GM12878 (cell line): ENCODE results near the gene SLC2A4. TPM values are rescaled to one million over a fixed set of nuclear protein-coding genes. Genes with fewer than 3 reads are reported as not detected.
"Not testable (repeated sequence)": the region's sequence is repeated elsewhere in the genome, so short reads cannot be mapped to it uniquely, and the experiment has no call there.

Source experiments
- ATAC-seq: fragments of 200-7000 bp; cut with Tn5 transposase; 3 replicates; pipeline ENCODE4 v1.9.1; 2020; ENCODE audit warnings: mild to moderate bottlenecking, moderate library complexity
- BruUV-seq: library from RNA; stranded (reverse); fragments of 400-500 nt; replicated peaks from 2 replicates; lab custom pipeline; 2021; lab: Mats Ljungman, UMichigan
- CTCF ChIA-PET: fragments of 300-600 bp; sonication (Branson Sonifier 250); formaldehyde crosslinking; extraction: SDS; loops from one replicate; lab custom pipeline; 2021; ENCODE audit warnings: inconsistent platforms; lab: Yijun Ruan, JAX
- POLR2A ChIA-PET: fragments of 350-600 bp; formaldehyde crosslinking; extraction: SDS; loops from one replicate; lab custom pipeline; 2021; ENCODE audit warnings: inconsistent platforms; lab: Charles Lee
- RAD21 ChIA-PET: fragments of 300-600 bp; sonication (Branson Sonifier 250); formaldehyde crosslinking; loops from one replicate; lab custom pipeline; 2023; ENCODE audit warnings: antibody characterized with exemption; ENCODE audit not compliant: unreplicated experiment; lab: Charles Lee
- SMC1A ChIA-PET: fragments of 300-600 bp; sonication (Branson Sonifier 250); formaldehyde crosslinking; loops from one replicate; lab custom pipeline; 2023; ENCODE audit not compliant: unreplicated experiment, uncharacterized antibody; lab: Charles Lee
- DNase-seq: peaks from one replicate; pipeline ENCODE4 v3.0.0-alpha.2; 2011; ENCODE audit warnings: low read depth, low spot score
- FAIRE-seq: peaks from 3 replicates; lab custom pipeline; 2011; peaks lifted over from hg19 to GRCh38; lab: Jason Lieb, UNC
- H2AFZ ChIP-seq: 2 replicates; pipeline ENCODE4 v1.6.0; 2011; ENCODE audit warnings: low read depth, low read length, control low read depth; ENCODE audit not compliant: control insufficient read depth
- H3K27ac ChIP-seq: 2 replicates; pipeline ENCODE4 v1.5.1; 2011; ENCODE audit warnings: control low read depth; ENCODE audit not compliant: control insufficient read depth, insufficient read depth
- H3K27me3 ChIP-seq, 2 experiments: replicated peaks in 1 of 2; 2 replicates each; pipeline versions ENCODE4 v1.6.0 to v1.6.1; 2011; ENCODE audit warnings: low read length in 1 of 2; ENCODE audit not compliant: control insufficient read depth in 2 of 2, insufficient read depth in 2 of 2
- H3K36me3 ChIP-seq, 2 experiments: 2 replicates each; pipeline ENCODE4 v1.5.1; 2011; ENCODE audit warnings: low read length in 1 of 2; ENCODE audit not compliant: control insufficient read depth in 2 of 2, insufficient read depth in 2 of 2
- H3K4me1 ChIP-seq: 2 replicates; pipeline ENCODE4 v1.6.1; 2011; ENCODE audit warnings: mild to moderate bottlenecking, low read length, moderate library complexity, mixed read lengths; ENCODE audit not compliant: control insufficient read depth, insufficient read depth
- H3K4me2 ChIP-seq: 2 replicates; pipeline ENCODE4 v1.6.0; 2011; ENCODE audit warnings: control low read depth; ENCODE audit not compliant: control insufficient read depth, insufficient read depth
- H3K4me3 ChIP-seq: fragments of 200-600 bp; sonication (generic); 2 replicates; pipeline ENCODE4 v1.5.1; 2016
- H3K79me2 ChIP-seq: 2 replicates; pipeline ENCODE4 v1.6.0; 2011; ENCODE audit warnings: low read length; ENCODE audit not compliant: control insufficient read depth, insufficient read depth
- H3K9ac ChIP-seq: 2 replicates; pipeline ENCODE4 v1.8.0; 2011; ENCODE audit warnings: low read length, control low read depth, mixed read lengths; ENCODE audit not compliant: control insufficient read depth, insufficient read depth
- H3K9me3 ChIP-seq: replicated peaks from 3 replicates; pipeline ENCODE4 v1.5.1; 2011; ENCODE audit warnings: mild to moderate bottlenecking, low read length; ENCODE audit not compliant: control insufficient read depth, insufficient read depth
- H4K20me1 ChIP-seq: 2 replicates; pipeline ENCODE4 v1.6.0; 2011; ENCODE audit not compliant: control insufficient read depth, insufficient read depth
- CBX3 ChIP-seq: fragments of 200-600 bp; sonication (generic); IDR thresholded peaks from 2 replicates; pipeline ENCODE4 v1.6.1; 2016; ENCODE audit warnings: low read depth, borderline replicate concordance
- GABPA ChIP-seq: IDR thresholded peaks from 2 replicates; pipeline ENCODE4 v1.6.1; 2014; ENCODE audit warnings: antibody characterized with exemption, low read depth, mild to moderate bottlenecking, inconsistent platforms
- MEF2B ChIP-seq: fragments of 450-650 bp; IDR thresholded peaks from 2 replicates; pipeline ENCODE4 v1.6.1; 2018; ENCODE audit warnings: mild to moderate bottlenecking, moderate library complexity; ENCODE audit not compliant: partially characterized antibody, poor library complexity, severe bottlenecking
- MTA3 ChIP-seq: IDR thresholded peaks from 2 replicates; pipeline ENCODE4 v1.6.1; 2012; ENCODE audit warnings: low read length, inconsistent platforms, borderline replicate concordance
- PBX3 ChIP-seq: IDR thresholded peaks from 2 replicates; pipeline ENCODE4 v1.6.1; 2011; ENCODE audit warnings: mild to moderate bottlenecking, low read depth, low read length, moderate library complexity; ENCODE audit not compliant: insufficient replicate concordance
- PML ChIP-seq: IDR thresholded peaks from 2 replicates; pipeline ENCODE4 v1.6.1; 2012; ENCODE audit warnings: low read length, inconsistent platforms
- POU2F2 ChIP-seq: IDR thresholded peaks from 3 replicates; pipeline ENCODE4 v1.6.1; 2011; ENCODE audit warnings: low read depth, mild to moderate bottlenecking, low read length, borderline replicate concordance
- RELB ChIP-seq: fragments of 450-650 bp; IDR thresholded peaks from 2 replicates; pipeline ENCODE4 v1.6.1; 2017; ENCODE audit warnings: low read depth, mild to moderate bottlenecking, moderate library complexity
- SMARCA5 ChIP-seq: fragments of 450-650 bp; IDR thresholded peaks from 2 replicates; pipeline ENCODE4 v1.6.1; 2017; ENCODE audit warnings: mild to moderate bottlenecking
- TCF3 ChIP-seq: IDR thresholded peaks from 2 replicates; pipeline ENCODE4 v1.6.1; 2012; ENCODE audit warnings: low read depth, mild to moderate bottlenecking, low read length, borderline replicate concordance; ENCODE audit not compliant: insufficient read depth
- ZSCAN29 ChIP-seq: fragments of 450-650 bp; IDR thresholded peaks from 2 replicates; pipeline ENCODE4 v1.6.1; 2017; ENCODE audit warnings: mild to moderate bottlenecking, moderate library complexity
- WGBS: methylation state at CpG from one replicate; pipeline ENCODE4 v1.1.6; 2016; ENCODE audit warnings: low lambda C conversion rate; ENCODE audit not compliant: insufficient replicate concordance, insufficient coverage; ENCODE audit errors: missing lambda C conversion rate; 5-methylcytosine and 5-hydroxymethylcytosine counted together
- in situ Hi-C: fragments of 300-500 bp; cut with MboI; formaldehyde crosslinking; loops from 9 replicates; pipeline ENCODE4 v1.14.3; 2018; ENCODE audit warnings: mixed read lengths
- intact Hi-C: fragments of 100-400 bp; cut with micrococcal nuclease; formaldehyde crosslinking; loops from one replicate; pipeline ENCODE4 v1.14.2; 2022; ENCODE audit not compliant: unreplicated experiment
- polyA plus RNA-seq, 11 experiments: library from polyadenylated mRNA; depleted of rRNA in 4 of 11; unstranded in 6 of 11; stranded (reverse) in 5 of 11; fragments of >200 nt; fragmentation: Nextera tagmentation in 4 of 11; fragmentation: Illumina TruSeq in 1 of 11; extraction: Ambion mirVana in 4 of 11; extraction: Trizol in 1 of 11; gene quantifications; 1 replicate in 1 of 11; 2 replicates in 10 of 11; pipeline versions ENCODE4 v1.2.1 to v1.2.3, GENCODE V29; 2011 to 2016; ENCODE audit warnings: inconsistent platforms in 2 of 11, missing spikeins in 2 of 11, low read depth in 1 of 11
- total RNA-seq, 4 experiments: library from RNA; depleted of rRNA in 3 of 4; stranded (reverse); fragments of >200 nt in 3 of 4; fragmentation: Illumina TruSeq in 1 of 4; extraction: Trizol in 1 of 4; gene quantifications; 2 replicates each; pipeline versions ENCODE4 v1.2.1 to v1.2.3, GENCODE V29; 2013 to 2021

The SLC2A4 gene
- total and polyA plus RNA-seq, 10 of the 15 experiments (the other 5 are each of a cell fraction or from before 2014, with no cell fraction given) = 0.03 to 0.23 (median 0.04) TPM; not detected in 4

DNA sequence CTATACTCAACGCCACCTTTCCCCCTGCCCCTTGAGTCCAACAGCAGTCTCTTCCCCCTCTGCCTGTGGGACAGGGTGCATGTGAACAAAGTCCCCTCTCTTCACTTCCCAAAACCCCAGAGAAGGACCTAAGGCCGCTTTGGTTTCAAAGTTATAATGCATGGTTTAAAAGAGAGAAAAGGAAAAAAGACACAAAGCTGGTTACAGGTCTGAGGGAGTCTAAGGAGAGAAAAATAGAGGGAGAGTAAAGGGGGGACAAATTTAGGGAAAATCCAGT, 38.1 kb upstream of the SLC2A4 start:
- H2AFZ ChIP-seq = no peak overlapping the region; the same call in 1 of the 2 replicates

GRCh38 chr17:7243838-7244237, 37.7 kb upstream of the SLC2A4 start:
- peaks cover 10 to 19% of the 10 kb centered on the region in 2 experiments; a peak in 3 of 4 replicates for H3K36me3 ChIP-seq

More for the DNA sequence above, 38.1 kb upstream of the SLC2A4 start:
- no peak for ATAC-seq
- Histone ChIP-seq H3K27me3 (no peaks in the 10 kb centered on the region), H3K27ac (no peak overlapping the region), H3K4me2 (peak overlapping the region; percentile 88), H3K9me3 (no peaks in the 10 kb centered on the region), H3K36me3 (peaks cover 10 to 19% of the 10 kb centered on the region in 2 experiments; a peak in 3 of 4 replicates)
- BruUV-seq = no TSS peak
- no peak for FAIRE-seq
- no peak for DNase-seq
- ChIA-PET CTCF (interaction anchor here (6.0 kb wide), 1 partner anchor 23 kb away, joined by 70 read pairs; the partner anchor contains the start of genes ACADVL and DLG4), POLR2A (interaction anchor here (3.9 kb wide), 1 partner anchor 23 kb away, joined by 43 read pairs; the partner anchor contains the start of genes ACADVL and DLG4)
- TF ChIP-seq GABPA = no peak
- no peak for TF ChIP-seq ZSCAN29
- no peak for TF ChIP-seq PML
- no peak for TF ChIP-seq TCF3
- no peak for TF ChIP-seq SMARCA5
- no peak for TF ChIP-seq CBX3
- no peak for TF ChIP-seq MEF2B
- TF ChIP-seq POU2F2 = no peak
- TF ChIP-seq RELB = no peak
- TF ChIP-seq PBX3 = no peak
- no peak for TF ChIP-seq MTA3
- TF ChIP-seq, all 136 proteins: peak for 0
- Histone ChIP-seq H4K20me1 (no peaks in the 10 kb centered on the region), H3K4me3 (peak overlapping the region; percentile 83; the same call in 1 of the 2 replicates), H3K9ac (peak overlapping the region; percentile 32; the same call in 1 of the 2 replicates), H3K79me2 (peaks cover 43% of the 10 kb centered on the region), H3K4me1 (peaks cover 16% of the 10 kb centered on the region)
- ChIA-PET SMC1A (interaction anchor here (1.5 to 4.3 kb wide), 3 partner anchors 7 to 23 kb away, joined by 4 to 34 read pairs (median 26); partner anchors contain the start of genes ACADVL, CTDNEP1, DLG4 and DVL2), RAD21 (interaction anchor here (1.3 to 6.3 kb wide), 2 partner anchors 23 to 29 kb away, joined by 3 to 51 read pairs; partner anchors contain the start of genes ACADVL and DLG4)
- in situ Hi-C loops = no loop called here
- intact Hi-C loops = loop anchor here (5.0 kb wide), 1 partner anchor 64 kb away; the partner anchor contains the start of gene EIF5A
- 75% methylated on average over 2 of the region's 2 CpGs for WGBS

More at GRCh38 chr17:7243838-7244237, 37.7 kb upstream of the SLC2A4 start:
- ChIA-PET CTCF (interaction anchor here (1.5 kb wide), 1 partner anchor 23 kb away, joined by 5 read pairs; no protein-coding TSS in a partner anchor), POLR2A (interaction anchor here (2.1 kb wide), 1 partner anchor 23 kb away, joined by 10 read pairs; no protein-coding TSS in a partner anchor), SMC1A (interaction anchor here (1.6 kb wide), 1 partner anchor 23 kb away, joined by 5 read pairs; no protein-coding TSS in a partner anchor)
- peaks cover 44% of the 10 kb centered on the region for H3K79me2 ChIP-seq
- H3K4me3 ChIP-seq, RAD21 ChIA-PET, H3K9ac ChIP-seq, H3K9me3 ChIP-seq, FAIRE-seq, H2AFZ ChIP-seq, ATAC-seq, H4K20me1 ChIP-seq, H3K27ac ChIP-seq, in situ Hi-C loops, DNase-seq, H3K4me2 ChIP-seq, H3K27me3 ChIP-seq: not testable (repeated sequence)
- intact Hi-C loops = loop anchor here (5.0 kb wide), 1 partner anchor 63 kb away; the partner anchor contains the start of gene EIF5A
- BruUV-seq = TSS peak; percentile 29
- 89% methylated on average over 10 of the region's 10 CpGs for WGBS
- peaks cover 19% of the 10 kb centered on the region for H3K4me1 ChIP-seq
